IMR-90 (cell line): ENCODE data around the gene SPATA9. TPM values are rescaled to one million over a fixed set of nuclear protein-coding genes. Genes with fewer than 3 reads are reported as not detected.

Experiments used
- ATAC-seq: fragments of 200-7000 bp; cut with Tn5 transposase; 2 replicates; pipeline ENCODE4 v1.9.1; 2020; ENCODE audit warnings: low read depth, mild to moderate bottlenecking, moderate library complexity
- BruUV-seq: library from RNA; stranded (reverse); fragments of 400-500 nt; replicated peaks from 2 replicates; lab custom pipeline; 2021; lab: Mats Ljungman, UMichigan
- CTCF ChIA-PET: fragments of 300-600 bp; formaldehyde crosslinking; extraction: SDS; loops from one replicate; lab custom pipeline; 2021; ENCODE audit warnings: antibody characterized with exemption; lab: Yijun Ruan, JAX
- POLR2A ChIA-PET: fragments of 300-600 bp; sonication (Branson Sonifier 250); formaldehyde crosslinking; loops from one replicate; lab custom pipeline; 2022; ENCODE audit warnings: antibody characterized with exemption; ENCODE audit not compliant: unreplicated experiment; lab: Charles Lee
- DNase-seq: peaks from one replicate; pipeline ENCODE4 v3.0.0; 2013
- H2AFZ ChIP-seq: replicated peaks from 2 replicates; pipeline ENCODE3; 2013; ENCODE audit warnings: low read length, mild to moderate bottlenecking; ENCODE audit not compliant: poor library complexity
- H2AK5ac ChIP-seq: 2 replicates; pipeline ENCODE4 v1.6.1; 2013; ENCODE audit warnings: low read depth, low read length, inconsistent platforms
- H2AK9ac ChIP-seq: replicated peaks from 2 replicates; pipeline ENCODE3; 2013; ENCODE audit warnings: mild to moderate bottlenecking, low read depth, low read length, moderate library complexity; ENCODE audit not compliant: poor library complexity
- H2BK120ac ChIP-seq: 2 replicates; pipeline ENCODE4 v1.6.1; 2013; ENCODE audit warnings: low read depth, low read length, inconsistent platforms
- H2BK15ac ChIP-seq: 3 replicates; pipeline ENCODE4 v1.6.1; 2013; ENCODE audit warnings: low read depth, low read length, inconsistent platforms
- H2BK20ac ChIP-seq: 2 replicates; pipeline ENCODE4 v1.6.1; 2013; ENCODE audit warnings: low read depth, mild to moderate bottlenecking, inconsistent platforms, low read length, moderate library complexity
- H2BK5ac ChIP-seq: 2 replicates; pipeline ENCODE4 v1.6.1; 2013; ENCODE audit warnings: mild to moderate bottlenecking, low read depth, low read length, inconsistent platforms; ENCODE audit not compliant: poor library complexity, severe bottlenecking
- H3K14ac ChIP-seq: replicated peaks from 2 replicates; pipeline ENCODE4 v1.6.1; 2013; ENCODE audit warnings: low read depth, low read length, inconsistent platforms
- H3K18ac ChIP-seq: 2 replicates; pipeline ENCODE4 v1.6.1; 2013; ENCODE audit warnings: low read depth, low read length, control low read depth
- H3K23ac ChIP-seq: 2 replicates; pipeline ENCODE4 v1.6.1; 2013; ENCODE audit warnings: low read depth, low read length, inconsistent platforms
- H3K27ac ChIP-seq: 2 replicates; pipeline ENCODE4 v1.5.1; 2013; ENCODE audit warnings: mild to moderate bottlenecking, control low read depth, low read length; ENCODE audit not compliant: insufficient read depth
- H3K27me3 ChIP-seq: 2 replicates; pipeline ENCODE4 v1.6.1; 2013; ENCODE audit warnings: low read length; ENCODE audit not compliant: control insufficient read depth, insufficient read depth
- H3K36me3 ChIP-seq: 2 replicates; pipeline ENCODE4 v1.6.1; 2013; ENCODE audit warnings: low read length, mixed read lengths; ENCODE audit not compliant: control insufficient read depth, insufficient read depth
- H3K4ac ChIP-seq: 2 replicates; pipeline ENCODE4 v1.6.1; 2013; ENCODE audit warnings: low read depth, low read length, inconsistent platforms
- H3K4me1 ChIP-seq: 2 replicates; pipeline ENCODE4 v1.6.1; 2013; ENCODE audit warnings: low read length, mixed read lengths; ENCODE audit not compliant: control insufficient read depth, insufficient read depth
- H3K4me2 ChIP-seq: 2 replicates; pipeline ENCODE4 v1.6.1; 2013; ENCODE audit warnings: low read depth, mild to moderate bottlenecking, control low read depth, low read length, moderate library complexity
- H3K4me3 ChIP-seq: 2 replicates; pipeline ENCODE4 v1.5.1; 2013; ENCODE audit warnings: low read depth, mild to moderate bottlenecking, control low read depth, low read length, moderate library complexity; ENCODE audit not compliant: insufficient read depth
- H3K56ac ChIP-seq: 2 replicates; pipeline ENCODE4 v1.6.1; 2013; ENCODE audit warnings: low read length, inconsistent platforms; ENCODE audit not compliant: insufficient read depth; ENCODE audit errors: extremely low read depth
- H3K79me1 ChIP-seq, 2 experiments: 2 replicates each; pipeline ENCODE4 v1.6.1; 2013; ENCODE audit warnings: low read length in 2 of 2, inconsistent platforms in 1 of 2, low read depth in 1 of 2
- H3K9ac ChIP-seq: 2 replicates; pipeline ENCODE4 v1.6.1; 2013; ENCODE audit warnings: low read depth, low read length, control low read depth
- H3K9me1 ChIP-seq: 2 replicates; pipeline ENCODE4 v1.6.1; 2013; ENCODE audit warnings: low read length, inconsistent platforms; ENCODE audit not compliant: insufficient read depth
- H3K9me3 ChIP-seq: 2 replicates; pipeline ENCODE4 v1.6.1; 2013; ENCODE audit warnings: low read length; ENCODE audit not compliant: control insufficient read depth, insufficient read depth
- H4K20me1 ChIP-seq: 2 replicates; pipeline ENCODE4 v1.6.1; 2013; ENCODE audit warnings: low read length, inconsistent platforms; ENCODE audit not compliant: insufficient read depth
- H4K5ac ChIP-seq: 2 replicates; pipeline ENCODE4 v1.6.1; 2013; ENCODE audit warnings: mild to moderate bottlenecking, low read depth, low read length, control low read depth
- H4K8ac ChIP-seq, 2 experiments: 2 replicates each; pipeline ENCODE4 v1.6.1; 2013; ENCODE audit warnings: low read depth in 2 of 2, low read length in 2 of 2, control low read depth in 1 of 2, inconsistent platforms in 1 of 2
- H4K91ac ChIP-seq: 2 replicates; pipeline ENCODE4 v1.6.1; 2013; ENCODE audit warnings: low read depth, low read length, inconsistent platforms; ENCODE audit not compliant: insufficient read depth
- FOS ChIP-seq: fragments of 150-350 bp; IDR thresholded peaks from 2 replicates; pipeline ENCODE4 v1.6.1; 2016; ENCODE audit warnings: low read depth, low read length
- whole genome bisulfite sequencing, 2 experiments: methylation state at CpG; one replicate each; pipeline versions ENCODE4 v1.1.5 to v1.1.7; 2013; ENCODE audit warnings: missing lambda C conversion rate in 2 of 2; ENCODE audit not compliant: insufficient read length in 1 of 2; ENCODE audit errors: extremely low coverage in 2 of 2; 5-methylcytosine and 5-hydroxymethylcytosine counted together
- dilution Hi-C: fragments of 300-500 bp; cut with HindIII; formaldehyde crosslinking; loops from one replicate; pipeline ENCODE4 v1.14.3; 2018; ENCODE audit warnings: low sequenced_read_pairs; ENCODE audit not compliant: unreplicated experiment
- in situ Hi-C: fragments of 300-500 bp; cut with MboI; formaldehyde crosslinking; loops from 3 replicates; pipeline ENCODE4 v1.14.3; 2019; ENCODE audit warnings: low sequenced_read_pairs, inconsistent platforms, mixed read lengths
- intact Hi-C: fragments of 100-400 bp; cut with micrococcal nuclease; formaldehyde crosslinking; loops from 2 replicates; pipeline ENCODE4 v1.10.0; 2022
- polyA plus RNA-seq, 3 experiments: library from polyadenylated mRNA; depleted of rRNA; stranded (reverse); fragments of >200 nt; gene quantifications; 2 replicates each; pipeline ENCODE4 v1.2.3, GENCODE V29; 2012; ENCODE audit warnings: low replicate concordance in 1 of 3
- total RNA-seq: library from RNA; depleted of rRNA; stranded (reverse); fragments of >200 nt; gene quantifications from 2 replicates; pipeline ENCODE4 v1.2.3, GENCODE V29; 2012
- TF ChIP-seq, protein P1 (sequence below): fragments of 150-350 bp; IDR thresholded peaks from 2 replicates; pipeline ENCODE4 v1.6.1; 2016; ENCODE audit warnings: low read depth, mild to moderate bottlenecking, low read length, moderate library complexity, borderline replicate concordance

The SPATA9 gene
- total and polyA plus RNA-seq, 2 of the 4 experiments (the other 2 are of a cell fraction): 0.72 to 0.86 TPM

DNA sequence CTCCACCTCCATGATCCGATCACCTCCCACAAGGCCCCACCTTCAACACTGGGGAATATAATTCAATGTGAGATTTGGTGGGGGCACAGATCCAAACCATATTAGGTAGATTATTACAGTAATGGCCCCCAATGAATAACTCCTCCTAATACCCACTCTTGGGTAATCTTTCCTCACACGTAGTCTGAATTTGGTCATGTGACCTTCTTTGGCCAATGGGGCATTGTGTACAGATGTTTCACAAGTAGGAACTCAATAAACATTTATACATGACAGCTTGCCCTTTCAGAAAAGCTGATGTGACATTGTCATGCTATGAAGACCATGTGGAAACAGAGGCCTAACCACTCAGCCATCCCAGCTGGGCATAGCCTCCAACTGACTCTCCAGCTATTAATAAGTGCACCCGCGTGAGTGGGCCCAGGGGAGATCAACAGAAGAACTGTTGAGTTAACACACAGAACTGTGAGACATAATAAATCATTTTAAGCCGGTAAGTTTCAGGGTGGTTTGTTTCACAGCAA lies 52.3 kb downstream of the SPATA9 start:
- Histone ChIP-seq H4K91ac (peak overlapping the region; percentile 11; the same call in 1 of the 2 replicates), H2AFZ (no peak overlapping the region), H4K8ac (no peak overlapping the region), H3K56ac (no peak overlapping the region), H2BK20ac (0 out of 2 replicates have a peak overlapping the region, but pooled peaks have one; percentile 38), H3K36me3 (no peaks in the 10 kb centered on the region), H3K23ac (no peak overlapping the region; the same call in 1 of the 2 replicates), H3K27me3 (no peaks in the 10 kb centered on the region), H3K9me1 (peaks cover 3% of the 10 kb centered on the region; the same call in 1 of the 2 replicates), H3K79me1 (no peaks in the 10 kb centered on the region), H4K5ac (no peak overlapping the region), H3K27ac (no peak overlapping the region), H3K14ac (0 out of 2 replicates have a peak overlapping the region, but pooled peaks have one; percentile 35), H2BK120ac (peak overlapping the region; percentile 33), H2AK9ac (peak overlapping the region; percentile 7), H2BK15ac (peak overlapping the region; percentile 36; the same call in 1 of the 3 replicates), H3K4ac (peak overlapping the region; percentile 56; the same call in 1 of the 2 replicates), H2AK5ac (peak overlapping the region; percentile 10; the same call in 1 of the 2 replicates), H3K4me1 (peaks cover 3% of the 10 kb centered on the region), H3K18ac (no peak overlapping the region), H3K9me3 (no peaks in the 10 kb centered on the region), H2BK5ac (no peak overlapping the region), H4K20me1 (no peaks in the 10 kb centered on the region), H3K4me3 (no peak overlapping the region), H3K9ac (no peak overlapping the region), H3K4me2 (no peak overlapping the region)
- intact Hi-C loops (no loop called here), in situ Hi-C loops (loop anchor here (25.0 kb wide), 1 partner anchor 682 kb away; no protein-coding TSS in a partner anchor), dilution Hi-C loops (no loop called here)
- ATAC-seq (no peak), DNase-seq (no peak)
- POLR2A ChIA-PET: no interaction called here
- WGBS, 2 experiments: no CpG with 5 or more reads among the region's 5 CpGs
- CTCF ChIA-PET: no interaction called here
- BruUV-seq: no TSS peak
- TF ChIP-seq, protein P1, sequence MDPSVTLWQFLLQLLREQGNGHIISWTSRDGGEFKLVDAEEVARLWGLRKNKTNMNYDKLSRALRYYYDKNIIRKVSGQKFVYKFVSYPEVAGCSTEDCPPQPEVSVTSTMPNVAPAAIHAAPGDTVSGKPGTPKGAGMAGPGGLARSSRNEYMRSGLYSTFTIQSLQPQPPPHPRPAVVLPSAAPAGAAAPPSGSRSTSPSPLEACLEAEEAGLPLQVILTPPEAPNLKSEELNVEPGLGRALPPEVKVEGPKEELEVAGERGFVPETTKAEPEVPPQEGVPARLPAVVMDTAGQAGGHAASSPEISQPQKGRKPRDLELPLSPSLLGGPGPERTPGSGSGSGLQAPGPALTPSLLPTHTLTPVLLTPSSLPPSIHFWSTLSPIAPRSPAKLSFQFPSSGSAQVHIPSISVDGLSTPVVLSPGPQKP: no peak
- no peak for TF ChIP-seq FOS
